ENCODE results near the gene CAMK1D.

- TF ChIP-seq CTCF (IDR thresholded peaks at IDR 0.05) (no peak), NR3C1 (IDR thresholded peaks at IDR 0.05) (no peak), JUNB (IDR thresholded peaks at IDR 0.05) (no peak), EP300 (IDR thresholded peaks at IDR 0.05) (no peak), GATA3 (IDR thresholded peaks at IDR 0.05; ENCODE audit: borderline replicate concordance) (no peak), MAX (IDR thresholded peaks at IDR 0.05) (no peak), POLR2A (IDR thresholded peaks at IDR 0.05; ENCODE audit: low read length) (no peak), CHD4 (IDR thresholded peaks at IDR 0.05; ENCODE audit: borderline replicate concordance) (no peak), CBX8 (IDR thresholded peaks at IDR 0.05) (no peak), EHMT2 (IDR thresholded peaks at IDR 0.05; ENCODE audit: low read depth) (no peak), ZSCAN20 (CRISPR knock-in tag; IDR thresholded peaks at IDR 0.05) (no peak), HEYL (CRISPR knock-in tag; IDR thresholded peaks at IDR 0.05) (no peak)
- TF ChIP-seq, protein P1, sequence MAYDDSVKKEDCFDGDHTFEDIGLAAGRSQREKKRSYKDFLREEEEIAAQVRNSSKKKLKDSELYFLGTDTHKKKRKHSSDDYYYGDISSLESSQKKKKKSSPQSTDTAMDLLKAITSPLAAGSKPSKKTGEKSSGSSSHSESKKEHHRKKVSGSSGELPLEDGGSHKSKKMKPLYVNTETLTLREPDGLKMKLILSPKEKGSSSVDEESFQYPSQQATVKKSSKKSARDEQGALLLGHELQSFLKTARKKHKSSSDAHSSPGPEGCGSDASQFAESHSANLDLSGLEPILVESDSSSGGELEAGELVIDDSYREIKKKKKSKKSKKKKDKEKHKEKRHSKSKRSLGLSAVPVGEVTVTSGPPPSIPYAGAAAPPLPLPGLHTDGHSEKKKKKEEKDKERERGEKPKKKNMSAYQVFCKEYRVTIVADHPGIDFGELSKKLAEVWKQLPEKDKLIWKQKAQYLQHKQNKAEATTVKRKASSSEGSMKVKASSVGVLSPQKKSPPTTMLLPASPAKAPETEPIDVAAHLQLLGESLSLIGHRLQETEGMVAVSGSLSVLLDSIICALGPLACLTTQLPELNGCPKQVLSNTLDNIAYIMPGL (CRISPR knock-in tag; IDR thresholded peaks at IDR 0.05; ENCODE audit: borderline replicate concordance): no peak
- TF ChIP-seq, protein P2, sequence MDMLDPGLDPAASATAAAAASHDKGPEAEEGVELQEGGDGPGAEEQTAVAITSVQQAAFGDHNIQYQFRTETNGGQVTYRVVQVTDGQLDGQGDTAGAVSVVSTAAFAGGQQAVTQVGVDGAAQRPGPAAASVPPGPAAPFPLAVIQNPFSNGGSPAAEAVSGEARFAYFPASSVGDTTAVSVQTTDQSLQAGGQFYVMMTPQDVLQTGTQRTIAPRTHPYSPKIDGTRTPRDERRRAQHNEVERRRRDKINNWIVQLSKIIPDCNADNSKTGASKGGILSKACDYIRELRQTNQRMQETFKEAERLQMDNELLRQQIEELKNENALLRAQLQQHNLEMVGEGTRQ (IDR thresholded peaks at IDR 0.05): no peak
These were observed 503.3 kb downstream of the CAMK1D start for GRCh38 chr10:12852687-12853086.
